ENCODE data around the gene SREBF2.

The SREBF2 gene

DNA sequence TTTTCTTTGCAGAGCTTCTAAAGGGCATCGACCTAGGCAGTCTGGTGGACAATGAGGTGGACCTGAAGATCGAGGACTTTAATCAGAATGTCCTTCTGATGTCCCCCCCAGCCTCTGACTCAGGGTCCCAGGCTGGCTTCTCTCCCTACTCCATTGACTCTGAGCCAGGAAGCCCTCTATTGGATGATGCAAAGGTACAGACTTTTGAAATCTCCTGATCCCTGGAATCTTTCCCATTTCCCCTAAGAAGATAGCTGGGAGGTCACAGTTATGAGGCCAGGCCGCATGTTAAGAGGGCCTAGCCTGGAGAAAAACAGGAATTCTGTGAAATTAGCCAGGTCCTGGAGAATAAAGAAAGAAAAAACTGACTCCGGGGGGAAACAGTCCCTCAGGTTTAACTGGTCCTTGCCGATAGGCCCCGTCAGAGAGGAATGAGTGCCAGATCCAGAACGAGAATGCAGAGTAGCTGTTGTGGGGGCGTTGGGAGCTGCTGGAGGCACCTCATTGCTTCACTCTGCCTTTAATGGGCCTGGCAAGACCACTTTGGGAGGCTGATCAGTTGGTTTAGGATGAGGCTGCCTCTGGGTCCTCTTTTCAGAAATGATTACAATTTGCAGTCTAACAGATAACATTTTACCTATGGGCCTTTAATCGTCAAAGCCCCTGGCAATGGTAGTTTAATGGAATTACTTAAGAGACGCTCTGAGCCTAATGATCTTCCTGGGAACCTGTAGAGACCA, 42.8 kb downstream of the SREBF2 start:
- no peak for DNase-seq (ENCODE audit: low read depth in 2 of 3, low spot score in 1 of 3)

GRCh38 chr22:41876275-41876674, 43.4 kb downstream of the SREBF2 start:
- DNase-seq (ENCODE audit: low read depth in 2 of 3, low spot score in 1 of 3): no peak

DNA sequence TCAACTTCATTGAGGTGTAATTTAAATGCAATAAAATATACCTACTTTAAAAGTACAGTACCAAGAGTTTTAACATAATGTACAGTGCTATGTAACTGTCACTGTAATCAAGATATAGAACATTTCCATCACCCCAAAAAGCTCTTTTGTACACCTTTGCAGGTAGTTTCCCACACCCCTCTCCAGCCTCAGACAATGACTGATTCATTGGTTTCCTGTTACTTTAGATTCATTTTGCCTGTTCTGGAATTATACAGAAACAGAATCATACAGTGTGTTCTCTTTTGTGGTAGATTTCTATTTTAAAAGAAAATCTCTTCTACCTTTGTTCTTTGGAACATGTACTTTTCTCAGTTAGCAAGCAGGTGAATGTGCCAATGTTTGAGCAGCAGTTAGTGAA, 43.8 kb downstream of the SREBF2 start:
- no peak for DNase-seq (ENCODE audit: low read depth in 2 of 3, low spot score in 1 of 3)

DNA sequence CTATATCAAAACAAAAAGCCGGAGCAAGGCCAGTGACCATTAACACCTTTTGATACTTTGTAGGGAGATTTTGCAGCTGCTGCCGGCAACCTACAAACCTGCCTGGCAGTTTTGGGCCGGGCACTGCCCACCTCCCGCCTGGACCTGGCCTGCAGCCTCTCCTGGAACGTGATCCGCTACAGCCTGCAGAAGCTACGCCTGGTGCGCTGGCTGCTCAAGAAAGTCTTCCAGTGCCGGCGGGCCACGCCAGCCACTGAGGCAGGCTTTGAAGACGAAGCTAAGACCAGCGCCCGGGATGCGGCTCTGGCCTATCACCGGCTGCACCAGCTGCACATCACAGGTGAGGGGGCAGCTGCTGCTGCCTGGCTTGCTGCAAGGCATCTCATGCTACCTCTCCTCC, 47.7 kb downstream of the SREBF2 start:
- DNase-seq (ENCODE audit: low read depth in 2 of 3, low spot score in 1 of 3): no peak

DNA sequence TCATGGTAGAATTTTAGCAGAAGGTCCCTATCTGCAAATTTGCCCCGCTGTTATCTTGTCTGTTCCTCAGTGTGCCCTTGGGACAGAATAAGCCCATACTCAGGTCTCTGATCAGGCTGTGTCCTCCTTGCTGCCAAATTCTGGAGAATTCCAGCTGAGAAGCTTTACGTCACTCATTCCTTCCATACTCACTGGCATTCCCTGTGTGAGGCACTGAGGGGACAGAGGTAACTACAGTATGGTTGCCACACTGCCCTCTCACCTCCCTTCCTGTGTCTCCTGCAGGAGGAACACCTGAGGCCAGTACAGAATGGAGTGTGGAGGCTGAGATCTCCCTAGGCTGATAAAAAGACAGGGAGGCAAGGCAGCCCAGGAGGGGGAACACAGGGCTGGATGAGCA, 50.5 kb downstream of the SREBF2 start:
- DNase-seq (ENCODE audit: low read depth in 2 of 3, low spot score in 1 of 3): no peak

- no peak for DNase-seq (ENCODE audit: low read depth in 2 of 3, low spot score in 1 of 3)
Observed at GRCh38 chr22:41885116-41885515, 52.2 kb downstream of the SREBF2 start.

DNA sequence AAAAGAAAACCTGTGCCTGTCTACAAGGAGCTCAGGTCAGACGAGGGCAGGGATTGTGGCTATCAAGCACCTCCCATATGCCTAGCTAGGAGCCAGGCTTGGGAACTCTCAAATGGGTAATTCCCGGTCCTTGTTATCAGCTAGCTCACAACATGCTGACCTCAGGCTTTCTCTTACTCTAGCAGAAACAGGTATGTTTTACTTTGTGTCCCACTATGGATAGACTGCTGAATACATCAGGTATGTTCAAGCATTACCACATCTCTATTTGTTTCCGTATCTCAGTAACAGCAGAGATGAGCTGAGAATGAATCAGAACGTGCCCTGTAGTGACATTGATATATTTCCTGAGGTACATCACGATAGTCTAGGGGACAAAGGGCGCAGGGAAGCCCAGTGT, 52.6 kb downstream of the SREBF2 start:
- DNase-seq (ENCODE audit: low read depth in 2 of 3, low spot score in 1 of 3): no peak

DNA sequence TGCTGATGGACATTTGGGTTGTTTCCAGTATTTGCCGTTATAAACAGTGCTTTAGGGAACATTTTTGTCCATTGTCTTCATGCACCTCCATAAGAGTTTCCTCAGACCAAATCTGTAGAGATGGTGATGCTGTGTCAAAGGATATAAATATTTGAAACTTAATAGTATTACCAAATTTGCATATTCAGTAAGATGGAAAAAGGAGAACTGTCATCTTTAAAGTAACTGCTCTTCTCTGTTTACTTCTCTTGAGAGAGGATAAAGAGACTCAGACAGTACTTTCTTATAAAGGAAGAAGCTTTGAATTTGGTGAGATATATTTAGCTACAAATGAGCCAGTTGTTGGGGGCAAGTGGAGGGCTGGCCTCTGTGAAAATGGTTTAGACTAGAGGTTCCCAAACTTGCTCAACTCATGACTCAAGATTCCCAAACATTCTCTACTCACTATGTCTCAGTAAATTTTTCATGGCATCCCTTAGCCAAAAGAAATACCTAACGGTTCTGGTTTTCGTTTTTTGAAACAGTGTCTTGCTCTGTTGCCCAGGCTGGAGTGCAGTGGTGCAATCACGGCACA, 55.8 kb downstream of the SREBF2 start:
- DNase-seq (ENCODE audit: low read depth in 2 of 3, low spot score in 1 of 3): no peak

DNA sequence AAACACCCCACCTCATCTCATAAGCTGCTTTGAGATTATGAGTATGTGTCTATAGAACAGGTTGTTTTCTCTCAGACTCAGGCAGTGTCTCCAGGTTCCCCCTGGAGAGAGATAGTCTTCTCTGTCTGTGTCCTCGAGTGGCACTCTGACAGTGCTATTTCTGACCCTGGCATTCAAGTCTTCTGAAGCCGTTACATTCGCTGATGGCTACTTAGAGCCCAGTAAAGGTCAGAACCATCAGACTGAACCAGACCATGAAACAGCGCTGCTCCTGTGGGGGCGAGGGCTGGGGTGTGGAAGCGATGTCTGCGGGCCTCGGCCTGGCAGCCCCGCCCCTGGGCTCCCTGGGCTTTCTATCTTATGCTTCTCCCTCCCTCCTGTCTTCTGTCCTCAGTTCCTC, 58.5 kb downstream of the SREBF2 start:
- DNase-seq (ENCODE audit: low read depth in 2 of 3, low spot score in 1 of 3): no peak

DNA sequence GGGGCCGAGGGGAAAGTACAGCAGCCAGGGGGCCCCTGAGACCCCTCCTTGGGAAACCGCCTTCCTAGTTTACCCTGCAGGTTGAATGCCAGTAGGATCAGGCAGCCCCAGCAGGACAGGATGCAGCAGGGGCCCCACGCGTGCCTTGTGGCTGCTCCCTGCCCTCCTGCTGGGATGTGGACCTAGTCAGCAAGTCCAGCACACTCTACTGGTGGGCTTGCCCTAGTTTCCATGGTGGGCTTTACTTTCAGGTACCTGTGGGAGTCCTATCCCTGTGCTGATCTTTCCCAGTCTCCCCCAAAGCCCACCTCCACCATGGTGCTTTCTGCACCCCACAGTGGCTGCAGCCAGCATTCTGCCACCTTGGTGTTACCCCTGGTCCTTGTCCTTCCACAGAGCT, 59.8 kb downstream of the SREBF2 start:
- no peak for DNase-seq (ENCODE audit: low read depth in 2 of 3, low spot score in 1 of 3)

- no peak for DNase-seq (ENCODE audit: low read depth in 2 of 3, low spot score in 1 of 3)
Observed at GRCh38 chr22:41893591-41894375, 60.9 kb downstream of the SREBF2 start.

- DNase-seq (ENCODE audit: low read depth in 2 of 3, low spot score in 1 of 3): no peak
Observed at GRCh38 chr22:41898645-41899044, 65.7 kb downstream of the SREBF2 start.

- no peak for DNase-seq (ENCODE audit: low read depth in 2 of 3, low spot score in 1 of 3)
Observed at GRCh38 chr22:41899110-41899509, 66.2 kb downstream of the SREBF2 start.

DNA sequence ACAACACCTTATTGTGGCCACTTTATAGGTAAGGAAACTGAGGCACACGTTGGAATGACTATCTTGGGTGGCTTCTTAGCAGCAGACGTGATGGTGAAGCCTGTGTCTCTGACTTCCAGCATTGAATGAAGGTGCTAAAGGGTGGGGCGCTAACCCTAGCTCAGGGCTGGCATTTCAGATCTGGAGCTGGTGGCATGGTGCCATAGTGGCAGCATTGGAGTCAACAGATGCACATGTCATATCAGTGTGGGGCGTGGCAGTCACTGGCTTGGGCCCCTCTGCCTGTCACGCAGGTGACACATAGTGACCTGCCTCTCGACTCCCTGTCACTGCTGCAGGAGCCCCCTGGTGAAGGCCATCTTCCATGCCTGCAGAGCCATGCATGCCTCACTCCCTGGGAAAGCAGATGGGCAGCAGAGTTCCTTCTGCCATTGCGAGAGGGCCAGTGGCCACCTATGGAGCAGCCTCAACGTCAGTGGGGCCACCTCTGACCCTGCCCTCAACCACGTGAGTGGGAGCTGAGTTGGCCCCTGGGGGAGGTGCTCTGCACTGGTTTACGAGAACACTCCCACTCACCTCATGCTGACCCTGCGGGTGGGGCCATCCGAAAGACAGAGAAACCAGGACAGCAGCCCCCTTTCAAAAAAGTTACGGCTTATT, 67.2 kb downstream of the SREBF2 start:
- no peak for DNase-seq (ENCODE audit: low read depth in 2 of 3, low spot score in 1 of 3)

DNA sequence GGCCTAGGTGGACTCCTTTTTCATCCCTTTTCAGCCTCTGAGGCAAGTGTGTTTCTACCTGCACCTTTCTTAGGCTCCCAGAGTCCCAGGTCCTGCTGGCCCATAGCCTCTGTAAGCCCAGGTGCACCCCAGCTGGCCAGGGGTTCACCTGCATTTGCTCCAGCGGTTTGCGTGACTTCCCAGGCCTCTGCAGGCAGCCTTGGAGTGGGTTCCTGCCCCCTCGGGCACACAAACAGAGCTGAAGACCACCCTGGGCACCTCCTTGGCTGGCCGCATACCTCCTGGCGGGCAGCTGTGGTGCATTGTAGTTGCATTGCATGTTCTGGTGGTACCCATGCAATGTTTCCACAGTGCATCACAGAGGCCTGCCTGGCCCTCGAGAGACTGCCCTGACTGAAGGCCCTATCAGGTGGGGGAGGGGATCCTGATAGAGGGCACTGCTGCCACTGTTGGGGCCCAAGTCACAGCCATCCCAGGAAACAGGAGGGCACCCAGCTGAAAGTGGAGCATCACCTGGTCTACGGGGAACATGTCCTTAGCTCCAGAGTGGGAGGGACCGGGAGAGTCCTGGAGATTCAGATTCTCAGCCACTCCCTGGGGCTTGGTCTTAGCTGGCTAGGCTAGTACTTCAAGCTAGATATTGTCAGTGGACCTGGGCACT, 67.9 kb downstream of the SREBF2 start:
- no peak for DNase-seq (ENCODE audit: low read depth in 2 of 3, low spot score in 1 of 3)

DNA sequence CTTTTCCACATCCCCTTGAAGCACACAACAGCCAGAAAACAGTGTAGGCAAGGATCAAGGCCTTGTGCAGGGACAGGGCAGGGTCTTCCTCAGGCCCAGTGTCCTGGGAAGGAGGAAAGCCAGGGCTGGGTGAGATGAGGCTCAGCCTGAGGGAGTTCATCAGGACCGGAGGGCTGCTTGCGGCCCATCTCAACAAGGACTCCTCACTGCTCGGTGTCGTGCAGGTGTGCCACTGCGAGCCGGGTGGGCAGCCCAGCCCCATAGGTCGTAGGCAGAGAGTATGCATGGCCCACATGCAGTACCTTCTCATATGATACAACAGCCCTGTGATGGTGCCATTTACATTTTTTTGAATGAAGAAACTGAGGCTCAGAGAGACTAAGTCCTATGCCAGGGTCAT, 69.1 kb downstream of the SREBF2 start:
- no peak for DNase-seq (ENCODE audit: low read depth in 2 of 3, low spot score in 1 of 3)

DNA sequence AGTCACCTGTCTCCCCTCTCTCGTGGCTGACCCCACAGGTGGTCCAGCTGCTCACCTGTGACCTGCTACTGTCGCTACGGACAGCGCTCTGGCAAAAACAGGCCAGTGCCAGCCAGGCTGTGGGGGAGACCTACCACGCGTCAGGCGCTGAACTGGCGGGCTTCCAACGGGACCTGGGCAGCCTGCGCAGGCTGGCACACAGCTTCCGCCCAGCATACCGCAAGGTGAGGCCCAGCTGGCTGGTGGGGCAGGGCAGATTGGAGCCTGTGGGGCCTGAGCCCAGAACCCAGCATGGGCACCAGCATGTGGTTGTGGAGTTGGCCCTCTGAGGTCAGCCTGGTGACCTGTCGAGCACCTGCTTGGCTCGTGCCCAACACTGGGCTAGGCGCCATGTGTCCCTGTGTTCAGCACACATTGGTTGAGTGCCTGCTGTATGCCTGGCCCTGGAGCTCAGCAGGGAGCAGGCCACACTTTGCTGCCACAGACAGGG, 70.1 kb downstream of the SREBF2 start:
- no peak for DNase-seq (ENCODE audit: low read depth in 2 of 3, low spot score in 1 of 3)

- DNase-seq (ENCODE audit: low read depth in 2 of 3, low spot score in 1 of 3): no peak
Observed at GRCh38 chr22:41904450-41905410, 71.8 kb downstream of the SREBF2 start.

- no peak for DNase-seq (ENCODE audit: low read depth in 2 of 3, low spot score in 1 of 3)
Observed at GRCh38 chr22:41905411-41906202, 72.7 kb downstream of the SREBF2 start.
